NCI-H748 (cell line): ENCODE data around the gene PBX1.
A peak's percentile ranks its signal among the peaks of the same experiment; 100 is the strongest.

ENCODE experiments used
- DNase-seq: peaks from one replicate; lab custom pipeline; 2025; ENCODE audit not compliant: unreplicated experiment; lab: John Stamatoyannopoulos, UW

Gene PBX1

GRCh38 chr1:164689672-164690511 lies 130.9 kb downstream of the PBX1 start:
- no peak for DNase-seq

GRCh38 chr1:164692420-164692819 lies 133.4 kb downstream of the PBX1 start:
- DNase-seq: no peak

- no peak for DNase-seq
Measured at GRCh38 chr1:164693564-164694359, 134.8 kb downstream of the PBX1 start.

GRCh38 chr1:164694505-164694904 lies 135.5 kb downstream of the PBX1 start:
- no peak for DNase-seq

- no peak for DNase-seq
Measured at GRCh38 chr1:164695956-164696665, 137.1 kb downstream of the PBX1 start.

- DNase-seq: no peak
Measured at GRCh38 chr1:164699815-164700491, 141.0 kb downstream of the PBX1 start.

GRCh38 chr1:164700683-164701082 lies 141.7 kb downstream of the PBX1 start:
- no peak for DNase-seq

GRCh38 chr1:164701189-164701761 lies 142.3 kb downstream of the PBX1 start:
- DNase-seq: no peak

GRCh38 chr1:164702216-164702615 lies 143.2 kb downstream of the PBX1 start:
- DNase-seq: no peak

GRCh38 chr1:164702664-164703063 lies 143.7 kb downstream of the PBX1 start:
- DNase-seq: no peak

- no peak for DNase-seq
Measured at GRCh38 chr1:164703463-164703862, 144.5 kb downstream of the PBX1 start.

GRCh38 chr1:164703960-164704411 lies 145.0 kb downstream of the PBX1 start:
- no peak for DNase-seq

GRCh38 chr1:164704954-164705353 lies 146.0 kb downstream of the PBX1 start:
- DNase-seq: peak; percentile 15

- no peak for DNase-seq
Measured at GRCh38 chr1:164706606-164706987, 147.6 kb downstream of the PBX1 start.

- no peak for DNase-seq
Measured at GRCh38 chr1:164707868-164708331, 148.9 kb downstream of the PBX1 start.

GRCh38 chr1:164708596-164708995 lies 149.6 kb downstream of the PBX1 start:
- DNase-seq: no peak

GRCh38 chr1:164709126-164709525 lies 150.1 kb downstream of the PBX1 start:
- DNase-seq: no peak

GRCh38 chr1:164709541-164710278 lies 150.7 kb downstream of the PBX1 start:
- DNase-seq: no peak

GRCh38 chr1:164712131-164713036 lies 153.4 kb downstream of the PBX1 start:
- DNase-seq: no peak
